Fibroblast of pulmonary artery (primary cell): ENCODE data around the gene GULP1.
"Not testable (repeated sequence)": the region's sequence is repeated elsewhere in the genome, so short reads cannot be mapped to it uniquely, and the experiment has no call there.

Experiments
- DNase-seq: peaks from one replicate; pipeline ENCODE4 v3.0.0-alpha.2; 2010; ENCODE audit warnings: low read depth
- H3K4me3 ChIP-seq: replicated peaks from 2 replicates; pipeline ENCODE4 v1.5.1; 2011; ENCODE audit warnings: low read depth, mild to moderate bottlenecking, control low read depth, low read length, moderate library complexity
- CTCF ChIP-seq: IDR thresholded peaks from 2 replicates; pipeline ENCODE4 v1.5.1; 2011; ENCODE audit warnings: mild to moderate bottlenecking, control low read depth, low read length, inconsistent platforms; ENCODE audit errors: missing control alignments

Gene GULP1

GRCh38 chr2:188278388-188279092 lies 13.1 kb upstream of the GULP1 start:
- H3K4me3 ChIP-seq, result no peak overlapping the region
- no peak for DNase-seq
- TF ChIP-seq CTCF, result no peak

GRCh38 chr2:188279093-188279445 lies 12.6 kb upstream of the GULP1 start:
- TF ChIP-seq CTCF, result no peak
- H3K4me3 ChIP-seq, result no peak overlapping the region
- no peak for DNase-seq

- no peak for TF ChIP-seq CTCF
- H3K4me3 ChIP-seq, result no peak overlapping the region
- no peak for DNase-seq
Observed at GRCh38 chr2:188280811-188281222, 10.9 kb upstream of the GULP1 start.

- DNase-seq, result no peak
- H3K4me3 ChIP-seq, result no peak overlapping the region
- TF ChIP-seq CTCF, result no peak
Observed at GRCh38 chr2:188282907-188283306, 8.8 kb upstream of the GULP1 start.

GRCh38 chr2:188284251-188284650 lies 7.4 kb upstream of the GULP1 start:
- DNase-seq, H3K4me3 ChIP-seq: not testable (repeated sequence)

- H3K4me3 ChIP-seq, result no peak overlapping the region
- no peak for DNase-seq
- no peak for TF ChIP-seq CTCF
Observed at GRCh38 chr2:188285049-188285448, 6.6 kb upstream of the GULP1 start.

- DNase-seq, result no peak
- no peak for TF ChIP-seq CTCF
- no peak overlapping the region for H3K4me3 ChIP-seq
Observed at GRCh38 chr2:188285774-188286173, 5.9 kb upstream of the GULP1 start.
